DMS 273 (cell line): ENCODE results near the gene BEND6.

Experiments used
- DNase-seq: peaks from one replicate; lab custom pipeline; 2025; ENCODE audit not compliant: unreplicated experiment; lab: John Stamatoyannopoulos, UW

Gene BEND6

GRCh38 chr6:56954403-56955170 lies at the start of gene BEND6:
Gene BEND6 (plus strand): TSS chr6:56955107. CDS start chr6:56981811, 26,704 bp downstream.
- peak; percentile 97 for DNase-seq

- DNase-seq = no peak
Measured at GRCh38 chr6:56905378-56905777, 49.5 kb upstream of the BEND6 start.

- DNase-seq = peak; percentile 14
Measured at GRCh38 chr6:56906752-56907151, 48.2 kb upstream of the BEND6 start.

GRCh38 chr6:56909115-56909907 lies 45.6 kb upstream of the BEND6 start:
- no peak for DNase-seq

- DNase-seq = peak; percentile 35
Measured at GRCh38 chr6:56911847-56912246, 43.1 kb upstream of the BEND6 start.

GRCh38 chr6:56913285-56914074 lies 41.4 kb upstream of the BEND6 start:
- DNase-seq = peak; percentile 92

GRCh38 chr6:56914798-56915658 lies 39.9 kb upstream of the BEND6 start:
- DNase-seq = peak; percentile 92

- peak; percentile 15 for DNase-seq
Measured at GRCh38 chr6:56915832-56916231, 39.1 kb upstream of the BEND6 start.

GRCh38 chr6:56916849-56917551 lies 37.9 kb upstream of the BEND6 start:
- DNase-seq = peak; percentile 36

GRCh38 chr6:56922645-56923044 lies 32.3 kb upstream of the BEND6 start:
- DNase-seq = no peak

GRCh38 chr6:56923565-56923964 lies 31.3 kb upstream of the BEND6 start:
- DNase-seq = no peak

- no peak for DNase-seq
Measured at GRCh38 chr6:56927538-56928453, 27.1 kb upstream of the BEND6 start.

GRCh38 chr6:56930846-56931245 lies 24.1 kb upstream of the BEND6 start:
- DNase-seq = no peak

- DNase-seq = no peak
Measured at GRCh38 chr6:56932910-56933477, 21.9 kb upstream of the BEND6 start.

GRCh38 chr6:56933650-56934049 lies 21.3 kb upstream of the BEND6 start:
- DNase-seq = peak; percentile 36

GRCh38 chr6:56934876-56935275 lies 20.0 kb upstream of the BEND6 start:
- DNase-seq = no peak

GRCh38 chr6:56936466-56936865 lies 18.4 kb upstream of the BEND6 start:
- DNase-seq = no peak

- DNase-seq = peak; percentile 65
Measured at GRCh38 chr6:56938649-56939191, 16.2 kb upstream of the BEND6 start.
